ENCODE results near the gene PGPEP1.
A peak's percentile ranks its signal among the peaks of the same experiment; 100 is the strongest.

Gene PGPEP1, protein sequence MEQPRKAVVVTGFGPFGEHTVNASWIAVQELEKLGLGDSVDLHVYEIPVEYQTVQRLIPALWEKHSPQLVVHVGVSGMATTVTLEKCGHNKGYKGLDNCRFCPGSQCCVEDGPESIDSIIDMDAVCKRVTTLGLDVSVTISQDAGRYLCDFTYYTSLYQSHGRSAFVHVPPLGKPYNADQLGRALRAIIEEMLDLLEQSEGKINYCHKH

DNA sequence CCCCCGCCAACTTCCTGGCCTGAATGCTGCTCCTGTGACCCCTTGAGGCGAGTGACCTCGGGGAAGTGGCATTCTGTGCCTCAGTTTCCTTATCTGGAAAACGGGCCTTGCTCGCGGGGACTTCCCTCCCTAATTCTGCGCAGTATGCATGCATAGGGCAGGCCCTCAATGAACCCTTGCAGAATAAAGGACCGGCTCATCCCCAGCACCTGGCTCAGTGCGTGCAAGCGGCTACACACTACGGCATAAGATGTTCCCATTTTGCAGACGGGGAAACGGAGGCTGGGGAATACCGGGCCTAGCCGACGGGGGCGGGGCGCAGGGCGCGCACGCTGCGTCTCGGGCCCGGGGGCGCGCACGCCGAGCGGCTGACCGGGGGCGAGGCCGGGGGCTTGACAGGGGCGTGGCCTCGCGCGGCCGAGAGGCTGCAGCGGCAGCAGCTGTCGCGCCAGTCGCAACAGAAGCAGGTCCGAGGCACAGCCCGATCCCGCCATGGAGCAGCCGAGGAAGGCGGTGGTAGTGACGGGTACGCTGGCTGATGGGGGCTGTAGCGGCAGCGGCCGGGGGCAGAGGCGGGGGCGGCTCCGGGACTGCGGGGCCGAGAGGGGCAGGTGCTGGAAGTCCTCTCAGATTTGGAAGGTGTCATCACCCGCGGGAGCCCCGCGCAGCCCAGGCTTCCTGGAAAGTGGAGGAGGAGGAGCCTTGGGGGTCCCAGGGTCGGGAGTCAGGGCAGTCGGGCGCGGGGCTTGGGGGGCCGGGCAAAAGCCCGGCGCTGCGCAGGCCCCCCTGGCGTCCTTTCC, at the start of gene PGPEP1:
Gene PGPEP1, plus strand, starts transcription at position 409 of the 800 bp plus-strand sequence. Its CDS starts 84 bp downstream, at position 493.
- Histone ChIP-seq H3K79me2 (ENCODE audit: insufficient read depth, low read depth) (no peaks in the 10 kb centered on the region), H3K9ac (peak within 1 kb of the TSS; percentile 35; the same call in 1 of the 2 replicates), H3K27me3 (ENCODE audit: insufficient read depth, low read depth) (peaks cover 3% of the 10 kb centered on the region; the same call in 1 of the 2 replicates), H3K36me3 (ENCODE audit: insufficient read depth) (no peaks in the 10 kb centered on the region), H3K27ac (no peak within 1 kb of the TSS; the same call in 1 of the 2 replicates), H4K20me1 (ENCODE audit: insufficient read depth) (no peaks in the 10 kb centered on the region), H3K4me2 (peak within 1 kb of the TSS; percentile 84), H2AFZ (ENCODE audit: low read depth) (peak within 1 kb of the TSS; percentile 83), H3K4me1 (ENCODE audit: low read depth, poor library complexity, severe bottlenecking) (peaks cover 15% of the 10 kb centered on the region), H3K4me3 (IDR thresholded peaks at IDR 0.05; ENCODE audit: insufficient read depth, low read depth, low read length) (peak within 1 kb of the TSS; percentile 51)
- TF ChIP-seq, protein P1, sequence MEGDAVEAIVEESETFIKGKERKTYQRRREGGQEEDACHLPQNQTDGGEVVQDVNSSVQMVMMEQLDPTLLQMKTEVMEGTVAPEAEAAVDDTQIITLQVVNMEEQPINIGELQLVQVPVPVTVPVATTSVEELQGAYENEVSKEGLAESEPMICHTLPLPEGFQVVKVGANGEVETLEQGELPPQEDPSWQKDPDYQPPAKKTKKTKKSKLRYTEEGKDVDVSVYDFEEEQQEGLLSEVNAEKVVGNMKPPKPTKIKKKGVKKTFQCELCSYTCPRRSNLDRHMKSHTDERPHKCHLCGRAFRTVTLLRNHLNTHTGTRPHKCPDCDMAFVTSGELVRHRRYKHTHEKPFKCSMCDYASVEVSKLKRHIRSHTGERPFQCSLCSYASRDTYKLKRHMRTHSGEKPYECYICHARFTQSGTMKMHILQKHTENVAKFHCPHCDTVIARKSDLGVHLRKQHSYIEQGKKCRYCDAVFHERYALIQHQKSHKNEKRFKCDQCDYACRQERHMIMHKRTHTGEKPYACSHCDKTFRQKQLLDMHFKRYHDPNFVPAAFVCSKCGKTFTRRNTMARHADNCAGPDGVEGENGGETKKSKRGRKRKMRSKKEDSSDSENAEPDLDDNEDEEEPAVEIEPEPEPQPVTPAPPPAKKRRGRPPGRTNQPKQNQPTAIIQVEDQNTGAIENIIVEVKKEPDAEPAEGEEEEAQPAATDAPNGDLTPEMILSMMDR (conservative IDR thresholded peaks at IDR 0.05; ENCODE audit: low read depth, low read length) = no peak

DNA sequence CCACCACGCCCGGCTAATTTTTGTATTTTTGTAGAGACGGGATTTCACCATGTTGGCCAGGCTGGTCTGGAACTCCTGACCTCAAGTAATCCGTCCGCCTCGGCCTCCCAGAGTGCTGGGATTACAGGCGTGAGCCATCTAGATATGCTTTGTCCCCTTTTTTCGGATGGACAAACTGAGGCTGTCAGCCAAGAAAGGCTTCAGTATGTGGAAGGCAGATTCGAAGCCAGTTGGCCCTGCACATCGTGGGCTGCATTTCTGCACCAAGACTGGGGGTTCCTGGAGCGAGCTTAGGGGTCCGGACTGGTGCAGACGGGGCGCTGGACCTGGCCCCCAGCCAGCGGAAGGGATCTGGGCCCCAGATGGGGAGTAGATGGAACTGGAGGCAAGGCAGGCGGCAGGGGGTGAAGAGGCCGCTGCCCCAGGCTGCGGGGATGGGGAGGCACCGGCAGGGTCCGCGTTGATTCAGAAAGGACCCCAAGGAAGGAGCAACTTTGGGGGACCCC, 49.3 kb upstream of the PGPEP1 start:
- no peak overlapping the region for H3K9ac ChIP-seq
- no peaks in the 10 kb centered on the region for H3K79me2 ChIP-seq (ENCODE audit: insufficient read depth, low read depth)
- H4K20me1 ChIP-seq (ENCODE audit: insufficient read depth) = no peaks in the 10 kb centered on the region
- peak overlapping the region; percentile 84; the same call in 1 of the 2 replicates for H2AFZ ChIP-seq (ENCODE audit: low read depth)
- H3K4me1 ChIP-seq (ENCODE audit: low read depth, poor library complexity, severe bottlenecking) = peaks cover 30% of the 10 kb centered on the region
- TF ChIP-seq, protein P1 (conservative IDR thresholded peaks at IDR 0.05; ENCODE audit: low read depth, low read length) = no peak
- H3K27ac ChIP-seq = no peak overlapping the region
- no peak overlapping the region for H3K4me3 ChIP-seq (IDR thresholded peaks at IDR 0.05; ENCODE audit: insufficient read depth, low read depth, low read length)
- H3K27me3 ChIP-seq (ENCODE audit: insufficient read depth, low read depth) = no peaks in the 10 kb centered on the region
- no peaks in the 10 kb centered on the region for H3K36me3 ChIP-seq (ENCODE audit: insufficient read depth)
- H3K4me2 ChIP-seq = peak overlapping the region; percentile 94; the same call in 1 of the 2 replicates

DNA sequence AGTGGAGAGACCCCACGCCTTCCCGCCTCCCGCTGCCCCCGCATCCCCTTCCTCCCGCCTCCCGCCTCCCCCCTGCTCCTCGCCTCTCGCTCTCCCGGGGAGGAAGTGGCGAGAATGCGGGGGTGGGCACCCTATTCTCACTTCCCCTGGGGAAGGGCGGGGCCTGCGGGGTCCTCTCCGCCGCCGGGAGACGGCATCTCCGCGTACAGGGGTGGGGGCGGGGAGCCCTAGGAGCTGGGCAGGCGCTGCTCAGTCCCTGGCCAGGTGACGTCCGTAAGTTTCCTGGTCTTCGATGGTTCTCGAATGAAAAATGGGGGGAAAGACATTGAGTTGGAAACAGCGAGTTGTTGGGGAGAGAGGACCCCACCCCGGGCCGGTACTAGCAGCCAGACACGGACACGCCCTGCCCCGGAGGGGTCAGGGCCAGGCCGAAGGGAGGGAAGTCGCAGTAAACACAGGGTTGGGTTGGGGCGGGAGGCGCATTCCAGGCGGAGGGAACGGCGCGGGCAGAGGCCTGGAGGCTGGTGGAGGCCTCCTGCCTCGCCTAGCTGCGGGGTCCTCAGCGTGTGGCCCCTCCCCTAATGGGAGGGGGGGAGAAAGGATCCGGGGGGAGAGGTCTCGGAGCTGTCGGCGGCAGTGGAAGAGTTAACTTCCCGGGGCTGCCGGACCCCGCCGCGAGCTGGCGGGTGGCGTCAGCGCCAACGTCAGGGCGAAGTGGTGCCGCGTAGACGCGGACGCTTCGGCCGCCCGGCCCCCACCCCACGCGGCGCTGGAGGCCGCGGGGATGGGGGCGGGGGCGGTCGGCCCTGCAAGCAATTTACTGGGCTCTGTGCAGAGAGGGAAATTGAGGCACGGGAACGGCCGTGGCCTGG, 48.6 kb upstream of the PGPEP1 start:
- H3K4me2 ChIP-seq = peak overlapping the region; percentile 94
- peak overlapping the region; percentile 10 for H3K4me3 ChIP-seq (IDR thresholded peaks at IDR 0.05; ENCODE audit: insufficient read depth, low read depth, low read length)
- no peaks in the 10 kb centered on the region for H3K79me2 ChIP-seq (ENCODE audit: insufficient read depth, low read depth)
- TF ChIP-seq, protein P1 (conservative IDR thresholded peaks at IDR 0.05; ENCODE audit: low read depth, low read length) = no peak
- no peaks in the 10 kb centered on the region for H3K27me3 ChIP-seq (ENCODE audit: insufficient read depth, low read depth)
- peak overlapping the region; percentile 72 for H3K9ac ChIP-seq
- H4K20me1 ChIP-seq (ENCODE audit: insufficient read depth) = no peaks in the 10 kb centered on the region
- peaks cover 30% of the 10 kb centered on the region for H3K4me1 ChIP-seq (ENCODE audit: low read depth, poor library complexity, severe bottlenecking)
- H3K36me3 ChIP-seq (ENCODE audit: insufficient read depth) = no peaks in the 10 kb centered on the region
- peak overlapping the region; percentile 84 for H2AFZ ChIP-seq (ENCODE audit: low read depth)
- peak overlapping the region; percentile 61 for H3K27ac ChIP-seq

DNA sequence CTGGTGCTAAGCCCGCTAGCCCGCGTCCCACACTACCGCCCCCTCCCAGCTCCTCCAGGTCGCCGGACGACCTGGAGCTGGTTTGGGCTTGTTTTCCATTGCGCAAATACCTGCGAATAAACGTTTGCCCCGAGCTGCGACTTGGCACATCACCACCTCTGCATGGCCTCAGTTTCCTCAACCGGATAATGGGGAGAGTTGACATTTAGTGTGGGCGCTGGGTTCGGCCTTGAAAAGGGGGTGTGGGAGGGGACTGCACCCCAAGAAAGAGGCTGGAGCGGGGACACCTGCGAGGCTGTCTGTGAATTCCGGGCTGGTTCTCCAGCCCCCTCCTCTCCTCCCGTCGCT, 48.0 kb upstream of the PGPEP1 start:
- Histone ChIP-seq H4K20me1 (ENCODE audit: insufficient read depth) (no peaks in the 10 kb centered on the region), H3K79me2 (ENCODE audit: insufficient read depth, low read depth) (no peaks in the 10 kb centered on the region), H3K27me3 (ENCODE audit: insufficient read depth, low read depth) (no peaks in the 10 kb centered on the region), H3K36me3 (ENCODE audit: insufficient read depth) (no peaks in the 10 kb centered on the region), H2AFZ (ENCODE audit: low read depth) (peak overlapping the region; percentile 84), H3K9ac (peak overlapping the region; percentile 72), H3K4me2 (peak overlapping the region; percentile 94), H3K4me1 (ENCODE audit: low read depth, poor library complexity, severe bottlenecking) (peaks cover 30% of the 10 kb centered on the region), H3K4me3 (IDR thresholded peaks at IDR 0.05; ENCODE audit: insufficient read depth, low read depth, low read length) (peak overlapping the region; percentile 10), H3K27ac (peak overlapping the region; percentile 61)
- TF ChIP-seq, protein P1 (conservative IDR thresholded peaks at IDR 0.05; ENCODE audit: low read depth, low read length) = no peak
